Gastroesophageal sphincter (tissue), 4 donors: ENCODE data around the gene PARM1. TPM values are rescaled to one million over a fixed set of nuclear protein-coding genes. Genes with fewer than 3 reads are reported as not detected.
A peak's percentile ranks its signal among the peaks of the same experiment; 100 is the strongest.

Experiments
- ATAC-seq: fragments of 150-250 bp; one replicate; pipeline ENCODE4 v1.9.1; 2016; ENCODE audit warnings: mild to moderate bottlenecking, moderate library complexity
- H3K27ac ChIP-seq, 4 donors: fragments of 200-600 bp; sonication (generic) in 3 of 4; 1 replicate in 3 of 4; 2 replicates in 1 of 4; pipeline ENCODE4 v1.5.1; 2016 to 2019
- H3K27me3 ChIP-seq: fragments of 200-600 bp; sonication (generic); one replicate; pipeline ENCODE4 v1.5.1; 2019
- H3K36me3 ChIP-seq, 2 donors: fragments of 200-600 bp; sonication (generic); one replicate each; pipeline ENCODE4 v1.5.1; 2019; ENCODE audit warnings: control low read depth in 1 of 2
- H3K4me1 ChIP-seq, 3 donors: fragments of 200-600 bp; sonication (generic); 1 replicate in 2 of 3; 2 replicates in 1 of 3; pipeline ENCODE4 v1.5.1; 2016 to 2019; ENCODE audit warnings: control low read depth in 2 of 3
- H3K4me3 ChIP-seq, 2 donors: fragments of 200-600 bp; sonication (generic); one replicate each; pipeline ENCODE4 v1.5.1; 2019; ENCODE audit warnings: mild to moderate bottlenecking in 1 of 2, moderate library complexity in 1 of 2
- H3K9me3 ChIP-seq, 3 donors: fragments of 200-600 bp; sonication (generic); one replicate each; pipeline ENCODE4 v1.5.1; 2017 to 2019; ENCODE audit warnings: control low read depth in 2 of 3
- EP300 ChIP-seq: sonication (generic); formaldehyde crosslinking; IDR thresholded peaks from one replicate; pipeline ENCODE4 v1.6.1; 2017; ENCODE audit warnings: antibody characterized with exemption, mild to moderate bottlenecking
- POLR2A ChIP-seq, 2 donors: fragments of 450-650 bp; IDR thresholded peaks; one replicate each; pipeline ENCODE4 v1.6.1; 2017; ENCODE audit warnings: antibody characterized with exemption in 2 of 2, mild to moderate bottlenecking in 2 of 2, moderate library complexity in 1 of 2
- POLR2AphosphoS5 ChIP-seq: sonication (generic); formaldehyde crosslinking; IDR thresholded peaks from one replicate; pipeline ENCODE4 v1.6.1; 2017; ENCODE audit warnings: antibody characterized with exemption
- WGBS, 2 donors: methylation state at CpG; one replicate each; pipeline ENCODE4 v1.1.5; 2018; ENCODE audit warnings: low coverage in 1 of 2; 5-methylcytosine and 5-hydroxymethylcytosine counted together
- total RNA-seq, 4 donors: library from RNA; depleted of rRNA; stranded (reverse); fragments of >200 nt; gene quantifications; one replicate each; pipeline ENCODE4 v1.1.0, GENCODE V29; 2016
- TF ChIP-seq, protein P1 (sequence below), 4 experiments: fragments of 200-600 bp in 2 of 4; fragments of 450-650 bp in 2 of 4; sonication (generic) in 1 of 4; IDR thresholded peaks; one replicate each; pipeline ENCODE4 v1.5.1; 2017 to 2019; ENCODE audit warnings: antibody characterized with exemption in 4 of 4, mild to moderate bottlenecking in 2 of 4, moderate library complexity in 2 of 4

PARM1 gene
- total RNA-seq, 4 donors from 2014 or later: 17.7 to 24.1 (median 21.4) TPM

DNA sequence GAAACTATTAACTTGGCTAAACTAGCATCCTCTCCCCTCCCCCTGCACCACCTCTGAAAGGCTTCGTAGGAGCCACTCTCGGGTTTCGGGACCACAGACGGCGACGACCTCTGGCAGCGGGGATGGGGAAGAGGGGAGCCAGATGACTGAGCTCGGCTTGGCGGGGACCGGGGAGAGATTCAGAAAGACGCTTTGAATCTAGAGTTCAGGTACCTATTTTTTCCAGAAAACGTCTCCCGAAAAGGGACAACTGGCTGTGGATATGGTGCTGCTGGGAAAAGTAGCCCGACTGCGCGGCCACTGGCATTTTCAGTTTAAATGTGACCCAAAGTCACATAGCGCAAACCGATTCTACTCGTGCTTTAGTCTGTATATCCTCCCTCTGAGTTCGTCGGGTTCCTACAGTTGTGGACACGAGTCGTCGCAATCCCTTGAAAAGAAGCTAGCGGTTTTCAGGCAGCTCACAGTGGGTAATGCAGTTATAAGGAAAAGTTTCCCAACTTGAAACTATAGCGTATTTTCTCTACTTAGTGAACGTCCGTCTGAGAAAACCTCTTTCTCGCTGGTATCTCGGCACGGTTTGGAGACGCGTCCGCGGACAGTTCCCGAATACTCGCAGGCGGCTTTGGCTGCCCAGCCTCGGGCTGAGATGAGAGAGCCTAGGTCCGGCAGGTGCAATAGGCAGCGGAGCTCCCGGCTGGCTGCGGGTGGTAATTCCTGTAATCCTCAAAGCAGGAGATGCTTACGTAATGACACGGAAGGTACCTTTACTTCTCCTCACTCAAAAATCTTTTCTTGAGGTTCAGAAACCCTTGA is 1.3 kb downstream of the PARM1 start:
- Histone ChIP-seq H3K36me3 (no peaks in the 10 kb centered on the region), H3K9me3 (no peaks in the 10 kb centered on the region), H3K27ac (peak overlapping the region in 3 of 4 donors; percentile 78 to 83 (median 81)), H3K4me1 (peaks cover 0 to 33% (median 0%) of the 10 kb centered on the region in 3 donors), H3K27me3 (no peaks in the 10 kb centered on the region), H3K4me3 (peak overlapping the region; percentile 33 to 73)
- TF ChIP-seq POLR2AphosphoS5: peak; percentile 17
- no peak for TF ChIP-seq POLR2A (IDR thresholded peaks at IDR 0.05)
- ATAC-seq: no peak
- WGBS, 2 donors: 1% methylated on average over 22 to 31 of the region's 45 CpGs

DNA sequence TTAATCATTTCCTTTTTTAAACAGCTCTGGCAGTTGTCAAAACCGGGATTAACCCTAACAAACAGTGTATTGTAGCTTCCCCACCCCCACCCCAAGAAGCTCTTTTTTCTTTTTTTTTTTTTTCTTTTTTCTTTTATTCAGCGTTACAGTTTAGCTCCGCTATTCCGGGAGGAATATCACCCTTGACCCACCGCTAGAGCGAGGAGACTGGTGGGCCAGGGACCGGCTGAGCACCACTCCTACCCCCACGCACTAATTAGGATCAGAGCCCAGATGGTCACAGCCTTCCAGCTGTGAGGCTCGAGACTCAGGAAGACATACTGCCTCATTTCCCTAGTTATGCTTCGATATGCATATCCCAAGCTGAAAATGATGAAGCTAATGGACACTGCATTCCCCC is 2.0 kb downstream of the PARM1 start:
- 5 to 6% methylated on average over 3 to 5 of the region's 10 CpGs for WGBS, 2 donors
- Histone ChIP-seq H3K9me3 (no peaks in the 10 kb centered on the region), H3K27ac (peak overlapping the region in 3 of 4 donors; percentile 78 to 83 (median 81)), H3K4me3 (peak overlapping the region; percentile 33 to 73), H3K36me3 (no peaks in the 10 kb centered on the region), H3K27me3 (no peaks in the 10 kb centered on the region), H3K4me1 (peaks cover 0 to 33% (median 0%) of the 10 kb centered on the region in 3 donors)
- no peak for ATAC-seq
- TF ChIP-seq POLR2AphosphoS5 (no peak), EP300 (no peak)

DNA sequence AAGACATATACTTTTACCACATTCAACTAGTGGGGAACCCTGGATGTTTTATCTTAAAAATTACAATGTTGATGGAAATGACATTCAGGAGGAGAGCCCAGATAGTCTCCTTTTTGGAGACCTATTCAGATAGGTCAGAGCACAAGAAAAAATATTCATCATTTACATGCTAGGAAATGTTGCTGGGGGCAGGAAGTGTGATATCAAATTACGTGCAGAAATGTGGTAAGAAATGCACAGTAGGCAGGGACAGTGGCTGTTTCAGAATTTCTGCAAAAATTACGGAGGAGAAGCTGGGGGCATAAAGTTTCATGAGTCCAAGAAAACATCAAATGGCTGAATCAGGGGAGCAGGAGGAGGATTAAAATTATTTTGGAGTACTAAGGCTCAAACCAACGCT is 8.2 kb downstream of the PARM1 start:
- no peaks in the 10 kb centered on the region for H3K9me3 ChIP-seq
- H3K27ac ChIP-seq: no peak overlapping the region
- TF ChIP-seq, protein P1, sequence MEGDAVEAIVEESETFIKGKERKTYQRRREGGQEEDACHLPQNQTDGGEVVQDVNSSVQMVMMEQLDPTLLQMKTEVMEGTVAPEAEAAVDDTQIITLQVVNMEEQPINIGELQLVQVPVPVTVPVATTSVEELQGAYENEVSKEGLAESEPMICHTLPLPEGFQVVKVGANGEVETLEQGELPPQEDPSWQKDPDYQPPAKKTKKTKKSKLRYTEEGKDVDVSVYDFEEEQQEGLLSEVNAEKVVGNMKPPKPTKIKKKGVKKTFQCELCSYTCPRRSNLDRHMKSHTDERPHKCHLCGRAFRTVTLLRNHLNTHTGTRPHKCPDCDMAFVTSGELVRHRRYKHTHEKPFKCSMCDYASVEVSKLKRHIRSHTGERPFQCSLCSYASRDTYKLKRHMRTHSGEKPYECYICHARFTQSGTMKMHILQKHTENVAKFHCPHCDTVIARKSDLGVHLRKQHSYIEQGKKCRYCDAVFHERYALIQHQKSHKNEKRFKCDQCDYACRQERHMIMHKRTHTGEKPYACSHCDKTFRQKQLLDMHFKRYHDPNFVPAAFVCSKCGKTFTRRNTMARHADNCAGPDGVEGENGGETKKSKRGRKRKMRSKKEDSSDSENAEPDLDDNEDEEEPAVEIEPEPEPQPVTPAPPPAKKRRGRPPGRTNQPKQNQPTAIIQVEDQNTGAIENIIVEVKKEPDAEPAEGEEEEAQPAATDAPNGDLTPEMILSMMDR (IDR thresholded peaks at IDR 0.05): no peak
- TF ChIP-seq EP300: no peak
- TF ChIP-seq POLR2AphosphoS5: no peak
- no peak for TF ChIP-seq POLR2A (IDR thresholded peaks at IDR 0.05)
- peaks cover 0 to 9% (median 0%) of the 10 kb centered on the region in 3 donors for H3K4me1 ChIP-seq
- WGBS, 2 donors: 71 to 91% methylated on average over 3 of the region's 3 CpGs
- no peak overlapping the region for H3K4me3 ChIP-seq
- no peaks in the 10 kb centered on the region for H3K27me3 ChIP-seq
- no peak for ATAC-seq
- no peaks in the 10 kb centered on the region for H3K36me3 ChIP-seq

DNA sequence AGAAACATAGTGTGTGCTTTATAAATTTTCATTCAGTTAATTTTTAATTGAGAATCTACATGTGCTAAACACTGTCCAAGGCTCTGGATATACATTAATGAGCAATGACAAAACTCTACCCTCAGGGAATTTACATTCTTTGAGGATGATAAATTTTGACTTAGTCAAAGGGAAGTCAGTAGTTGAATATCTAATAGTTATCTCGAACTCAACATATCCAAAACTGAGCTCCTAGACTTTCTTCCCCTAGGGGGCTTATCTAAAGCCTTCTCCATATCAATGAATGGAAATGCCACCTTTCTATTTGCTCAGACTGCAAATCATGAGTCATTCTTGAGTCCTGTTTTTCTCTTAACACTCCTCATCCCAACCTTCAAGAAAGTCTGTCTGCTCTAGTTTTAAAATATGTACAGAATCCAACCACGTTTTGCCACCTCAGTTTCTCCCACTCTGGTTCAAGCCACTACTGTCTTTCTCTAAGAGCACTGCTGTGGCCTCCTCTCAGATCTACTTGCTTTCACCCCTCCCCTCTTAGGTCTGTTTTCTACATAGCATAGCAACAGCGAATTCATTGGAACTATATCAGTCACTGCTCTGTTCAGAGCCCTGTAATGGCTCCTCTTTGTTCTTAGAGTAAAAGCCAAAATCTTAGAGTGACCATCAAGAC is 9.5 kb downstream of the PARM1 start:
- Histone ChIP-seq H3K4me3 (no peak overlapping the region), H3K9me3 (no peaks in the 10 kb centered on the region), H3K36me3 (no peaks in the 10 kb centered on the region), H3K27me3 (no peaks in the 10 kb centered on the region), H3K27ac (no peak overlapping the region), H3K4me1 (peaks cover 0 to 9% (median 0%) of the 10 kb centered on the region in 3 donors)
- 65 to 91% methylated on average over 2 to 3 of the region's 3 CpGs for WGBS, 2 donors
- ATAC-seq: no peak
- TF ChIP-seq POLR2A (IDR thresholded peaks at IDR 0.05) (no peak), POLR2AphosphoS5 (no peak), EP300 (no peak)
- TF ChIP-seq, protein P1 (IDR thresholded peaks at IDR 0.05): no peak

DNA sequence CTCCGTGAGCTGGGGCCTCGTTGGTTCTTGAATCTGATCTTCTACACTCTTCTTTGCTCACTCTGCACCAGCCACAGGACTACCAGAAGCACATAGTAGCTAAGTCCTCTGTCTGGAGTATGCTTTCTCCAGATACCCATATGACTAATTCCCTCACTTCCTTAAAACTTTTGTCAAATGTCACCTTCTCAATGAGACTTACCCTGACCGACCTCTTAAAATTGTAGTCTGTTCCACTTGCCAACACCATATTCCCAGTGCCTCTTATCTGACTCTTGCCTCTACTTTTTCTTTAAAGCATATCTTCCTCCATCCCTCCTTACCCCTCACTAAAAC is 10.0 kb downstream of the PARM1 start:
- H3K27ac ChIP-seq: no peak overlapping the region
- ATAC-seq: no peak

More for the DNA sequence above, 10.0 kb downstream of the PARM1 start:
- H3K4me3 ChIP-seq: no peak overlapping the region
- TF ChIP-seq EP300 (no peak), POLR2A (IDR thresholded peaks at IDR 0.05) (no peak), POLR2AphosphoS5 (no peak)
- TF ChIP-seq, protein P1 (IDR thresholded peaks at IDR 0.05): no peak
- H3K4me1 ChIP-seq: peaks cover 0 to 9% (median 0%) of the 10 kb centered on the region in 3 donors
- 83 to 92% methylated on average over 3 of the region's 3 CpGs for WGBS, 2 donors
- no peaks in the 10 kb centered on the region for H3K9me3 ChIP-seq
- H3K36me3 ChIP-seq: no peaks in the 10 kb centered on the region
- H3K27me3 ChIP-seq: no peaks in the 10 kb centered on the region
